ENCODE measurements around the gene IRAK2. TPM values are rescaled to one million over a fixed set of nuclear protein-coding genes. Genes with fewer than 3 reads are reported as not detected.

Gene IRAK2
- total and polyA plus RNA-seq, 12 donors = 2.1 to 8.7 (median 4.9) TPM

- Histone ChIP-seq H3K4me1 (replicated peaks in 1 of 2) (peaks cover 36 to 66% of the 10 kb centered on the region in 2 donors), H3K4me3 (no peak overlapping the region)
- WGBS, 4 donors = 99 to 100% (median 100%) methylated on average over 2 of the region's 2 CpGs; no CpG with 5 or more reads in 1 of the 4 donors
Observed at GRCh38 chr3:10187944-10188343, 23.2 kb downstream of the IRAK2 start.

GRCh38 chr3:10188804-10189556 lies 24.3 kb downstream of the IRAK2 start:
- Histone ChIP-seq H3K9me3 (replicated peaks in 1 of 3) (no peaks in the 10 kb centered on the region), H3K27ac (peak overlapping the region; percentile 19 to 92 (median 84)), H3K4me1 (replicated peaks in 1 of 2) (peaks cover 46 to 76% of the 10 kb centered on the region in 2 donors), H3K27me3 (no peaks in the 10 kb centered on the region), H3K36me3 (replicated peaks in 1 of 2) (no peaks in the 10 kb centered on the region), H3K4me3 (no peak overlapping the region)
- peak in 1 of 7 donors; percentile 62 for DNase-seq
- no peak for TF ChIP-seq POLR2A (IDR thresholded peaks at IDR 0.05)
- TF ChIP-seq CTCF (IDR thresholded peaks at IDR 0.05) = no peak
- intact Hi-C loops (cut with DNase I) = no loop called here
- 74 to 82% (median 78%) methylated on average over 9 to 11 of the region's 11 CpGs for WGBS, 4 donors

More at GRCh38 chr3:10187944-10188343, 23.2 kb downstream of the IRAK2 start:
- Histone ChIP-seq H3K27ac (no peak overlapping the region), H3K9me3 (replicated peaks in 1 of 3) (no peaks in the 10 kb centered on the region), H3K27me3 (no peaks in the 10 kb centered on the region), H3K36me3 (replicated peaks in 1 of 2) (no peaks in the 10 kb centered on the region)
- intact Hi-C loops (cut with DNase I) = no loop called here
- TF ChIP-seq POLR2A (IDR thresholded peaks at IDR 0.05) = no peak
- no peak for TF ChIP-seq CTCF (IDR thresholded peaks at IDR 0.05)
- DNase-seq = no peak

GRCh38 chr3:10189557-10190354 lies 25.0 kb downstream of the IRAK2 start:
- H3K4me1 ChIP-seq (replicated peaks in 1 of 2) = peaks cover 53 to 84% of the 10 kb centered on the region in 2 donors
- peak overlapping the region; percentile 19 to 92 (median 84) for H3K27ac ChIP-seq
- H3K9me3 ChIP-seq (replicated peaks in 1 of 3) = no peaks in the 10 kb centered on the region
- DNase-seq = peak; percentile 82 to 97 (median 96)
- no peak overlapping the region for H3K4me3 ChIP-seq
- H3K36me3 ChIP-seq (replicated peaks in 1 of 2) = no peaks in the 10 kb centered on the region
- peak in 4 of 6 experiments; percentile 3 to 29 (median 16) for TF ChIP-seq CTCF (IDR thresholded peaks at IDR 0.05)
- no peak for TF ChIP-seq POLR2A (IDR thresholded peaks at IDR 0.05)
- WGBS, 4 donors = 28 to 35% (median 32%) methylated on average over 7 of the region's 7 CpGs
- intact Hi-C loops (cut with DNase I) = no loop called here
- no peaks in the 10 kb centered on the region for H3K27me3 ChIP-seq
